ENCODE data around the gene CD164L2.

CD164L2 gene

DNA sequence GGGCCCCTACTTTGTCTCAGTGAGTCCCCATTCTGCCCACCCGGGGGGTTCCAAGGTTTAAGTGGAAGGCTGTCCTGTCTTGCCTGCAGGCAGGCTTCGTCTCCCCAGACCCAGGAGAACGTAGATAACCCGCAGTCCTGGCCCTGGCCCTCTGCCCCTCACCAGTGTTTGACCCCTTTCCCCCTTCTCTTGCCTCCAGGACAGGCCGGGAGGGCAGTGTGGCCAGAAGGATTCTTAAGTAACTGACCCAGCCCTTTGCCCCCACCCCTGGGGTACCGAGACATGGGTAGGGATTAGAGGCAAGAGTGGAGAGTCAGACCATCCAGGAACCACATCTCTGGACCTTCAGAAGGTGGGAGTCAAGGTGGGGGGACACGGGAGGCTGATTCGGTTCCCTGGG, 52.3 kb downstream of the CD164L2 start:
- DNase-seq (ENCODE audit: insufficient read length, low spot score) = no peak
- no peak for FAIRE-seq
